Thymus (tissue), 11 donors: ENCODE data around the gene ABHD4. TPM values are rescaled to one million over a fixed set of nuclear protein-coding genes. Genes with fewer than 3 reads are reported as not detected.
"Not testable (repeated sequence)": the region's sequence is repeated elsewhere in the genome, so short reads cannot be mapped to it uniquely, and the experiment has no call there.

Experiments
- DNase-seq, 9 donors: peaks; one replicate each; pipeline ENCODE4 v3.0.0-alpha.2; 2013; ENCODE audit warnings: low spot score in 9 of 9, low read depth in 6 of 9, missing footprints in 1 of 9
- H3K27ac ChIP-seq, 2 donors: one replicate each; pipeline ENCODE4 v1.5.1; 2013; ENCODE audit warnings: control low read depth in 1 of 2, low read depth in 1 of 2, low read length in 1 of 2, mild to moderate bottlenecking in 1 of 2, moderate library complexity in 1 of 2
- H3K27me3 ChIP-seq, 2 donors: one replicate each; pipeline ENCODE4 v1.5.1; 2013; ENCODE audit warnings: low read length in 1 of 2; ENCODE audit not compliant: control insufficient read depth in 2 of 2, insufficient read depth in 1 of 2
- H3K36me3 ChIP-seq, 2 donors: one replicate each; pipeline ENCODE4 v1.5.1; 2013; ENCODE audit warnings: low read length in 1 of 2, mild to moderate bottlenecking in 1 of 2, moderate library complexity in 1 of 2; ENCODE audit not compliant: control insufficient read depth in 2 of 2, insufficient read depth in 2 of 2
- H3K4me1 ChIP-seq, 2 donors: one replicate each; pipeline ENCODE4 v1.5.1; 2013; ENCODE audit warnings: low read length in 2 of 2; ENCODE audit not compliant: control insufficient read depth in 2 of 2, insufficient read depth in 2 of 2
- H3K4me3 ChIP-seq, 2 donors: one replicate each; pipeline ENCODE4 v1.5.1; 2013; ENCODE audit warnings: low read length in 2 of 2, control low read depth in 1 of 2, mild to moderate bottlenecking in 1 of 2
- H3K9me3 ChIP-seq, 2 donors: one replicate each; pipeline ENCODE4 v1.5.1; 2013; ENCODE audit warnings: low read length in 1 of 2, mild to moderate bottlenecking in 1 of 2; ENCODE audit not compliant: control insufficient read depth in 2 of 2, insufficient read depth in 1 of 2
- WGBS: extraction: QIAGEN DNeasy Blood & Tissue Kit; methylation state at CpG from one replicate; pipeline ENCODE4 v1.1.7; 2013; 5-methylcytosine and 5-hydroxymethylcytosine counted together
- polyA plus RNA-seq: library from polyadenylated mRNA; stranded (reverse); fragments of 200-250 nt; gene quantifications from one replicate; pipeline ENCODE4 v1.2.3, GENCODE V29; 2013
- total RNA-seq: library from RNA; stranded (reverse); fragments of 120-200 nt; gene quantifications from one replicate; pipeline ENCODE4 v1.2.4, GENCODE V29; 2013
- donor health status: healthy.

The ABHD4 gene
- total and polyA plus RNA-seq, 2 donors: 3.4 to 9.3 TPM

GRCh38 chr14:22553861-22554497 is 44.1 kb upstream of the ABHD4 start:
- H3K4me3 ChIP-seq, H3K9me3 ChIP-seq, DNase-seq, H3K27me3 ChIP-seq: not testable (repeated sequence)
- Histone ChIP-seq H3K4me1 (peaks cover 80 to 100% of the 10 kb centered on the region in 2 donors), H3K27ac (peak overlapping the region; percentile 95 to 99), H3K36me3 (peaks cover 53 to 62% of the 10 kb centered on the region in 2 donors)
- 98% methylated on average over 14 of the region's 14 CpGs for WGBS

- Histone ChIP-seq H3K4me1 (peaks cover 79 to 99% of the 10 kb centered on the region in 2 donors), H3K4me3 (no peak overlapping the region), H3K27me3 (no peaks in the 10 kb centered on the region), H3K36me3 (peaks cover 45 to 55% of the 10 kb centered on the region in 2 donors), H3K27ac (peak overlapping the region; percentile 95 to 99), H3K9me3 (no peaks in the 10 kb centered on the region)
- DNase-seq: no peak
- WGBS: 94% methylated on average over 15 of the region's 15 CpGs
Measured at GRCh38 chr14:22554498-22555383, 43.4 kb upstream of the ABHD4 start.

- Histone ChIP-seq H3K27ac (peak overlapping the region; percentile 95 to 99), H3K4me1 (peaks cover 76 to 99% of the 10 kb centered on the region in 2 donors), H3K4me3 (peak overlapping the region; percentile 6 to 49), H3K27me3 (no peaks in the 10 kb centered on the region), H3K9me3 (no peaks in the 10 kb centered on the region), H3K36me3 (peaks cover 38 to 51% of the 10 kb centered on the region in 2 donors)
- WGBS: 48% methylated on average over 4 of the region's 4 CpGs
- peak in 1 of 9 donors; percentile 74 for DNase-seq
Measured at GRCh38 chr14:22555384-22556011, 42.6 kb upstream of the ABHD4 start.

- Histone ChIP-seq H3K27me3 (no peaks in the 10 kb centered on the region), H3K36me3 (peaks cover 30 to 43% of the 10 kb centered on the region in 2 donors), H3K27ac (peak overlapping the region; percentile 95 to 99), H3K4me1 (peaks cover 79 to 99% of the 10 kb centered on the region in 2 donors), H3K4me3 (peak overlapping the region; percentile 45 to 64), H3K9me3 (no peaks in the 10 kb centered on the region)
- peak; percentile 98 to 100 (median 100) for DNase-seq
- 8% methylated on average over 28 of the region's 28 CpGs for WGBS
Measured at GRCh38 chr14:22556021-22556989, 41.8 kb upstream of the ABHD4 start.

GRCh38 chr14:22556990-22557623 is 41.0 kb upstream of the ABHD4 start:
- DNase-seq: peak; percentile 76 to 94 (median 91)
- H3K9me3 ChIP-seq: no peaks in the 10 kb centered on the region
- no peaks in the 10 kb centered on the region for H3K27me3 ChIP-seq
- 8% methylated on average over 28 of the region's 28 CpGs for WGBS
- H3K4me3 ChIP-seq: peak overlapping the region; percentile 45 to 64
- H3K4me1 ChIP-seq: peaks cover 79 to 99% of the 10 kb centered on the region in 2 donors
- peak overlapping the region; percentile 95 to 99 for H3K27ac ChIP-seq
- H3K36me3 ChIP-seq: peaks cover 22 to 35% of the 10 kb centered on the region in 2 donors

- H3K36me3 ChIP-seq: peaks cover 14 to 28% of the 10 kb centered on the region in 2 donors
- WGBS: 97% methylated on average over 1 of the region's 1 CpG
- no peaks in the 10 kb centered on the region for H3K27me3 ChIP-seq
- peak overlapping the region in 1 of 2 donors; percentile 45 for H3K4me3 ChIP-seq
- peaks cover 79 to 99% of the 10 kb centered on the region in 2 donors for H3K4me1 ChIP-seq
- DNase-seq: peak in 2 of 9 donors; percentile 11 to 41
- peak overlapping the region; percentile 95 to 99 for H3K27ac ChIP-seq
- H3K9me3 ChIP-seq: no peaks in the 10 kb centered on the region
Measured at GRCh38 chr14:22557846-22558220, 40.3 kb upstream of the ABHD4 start.

- H3K36me3 ChIP-seq: peaks cover 13 to 26% of the 10 kb centered on the region in 2 donors
- H3K27me3 ChIP-seq: no peaks in the 10 kb centered on the region
- H3K27ac ChIP-seq: peak overlapping the region; percentile 95 to 99
- WGBS: 77% methylated on average over 25 of the region's 25 CpGs
- H3K4me3 ChIP-seq: no peak overlapping the region
- peak in 2 of 9 donors; percentile 33 to 61 for DNase-seq
- no peaks in the 10 kb centered on the region for H3K9me3 ChIP-seq
- H3K4me1 ChIP-seq: peaks cover 77 to 99% of the 10 kb centered on the region in 2 donors
Measured at GRCh38 chr14:22558221-22558913, 39.7 kb upstream of the ABHD4 start.
